Dendritic cell treated with granulocyte-macrophage colony-stimulating factor and Interleukin-4, amounts not matched to agents 40 ng/mL and 50 ng/mL, for 4 days (primary cell): ENCODE measurements around the gene PRKCZ.

ENCODE experiments used
- H3K27ac Mint-ChIP-seq: one replicate; pipeline ENCODE4 v1.8.0; 2022; ENCODE audit warnings: mild to moderate bottlenecking, mixed read lengths
- H3K27me3 Mint-ChIP-seq: one replicate; pipeline ENCODE4 v1.8.0; 2022; ENCODE audit warnings: mild to moderate bottlenecking, mixed read lengths
- H3K36me3 Mint-ChIP-seq: one replicate; pipeline ENCODE4 v1.8.0; 2022; ENCODE audit warnings: low read depth, mixed read lengths
- H3K4me1 Mint-ChIP-seq: one replicate; pipeline ENCODE4 v1.8.0; 2022; ENCODE audit warnings: low read depth, mixed read lengths
- H3K4me3 Mint-ChIP-seq: one replicate; pipeline ENCODE4 v1.8.0; 2022; ENCODE audit warnings: mild to moderate bottlenecking, moderate library complexity, mixed read lengths
- H3K9me3 Mint-ChIP-seq: one replicate; pipeline ENCODE4 v1.8.0; 2022; ENCODE audit warnings: mixed read lengths
- intact Hi-C: fragments of 100-400 bp; cut with micrococcal nuclease; formaldehyde crosslinking; loops from one replicate; pipeline ENCODE4 v1.15.0; 2022

The PRKCZ gene

GRCh38 chr1:2054560-2054959 lies 4.3 kb downstream of the PRKCZ start:
- Mint-ChIP-seq H3K27me3 (peaks cover 37% of the 10 kb centered on the region), H3K4me1 (peaks cover 3% of the 10 kb centered on the region), H3K27ac (no peak overlapping the region), H3K9me3 (no peaks in the 10 kb centered on the region), H3K4me3 (no peak overlapping the region), H3K36me3 (no peaks in the 10 kb centered on the region)
- intact Hi-C loops = no loop called here

GRCh38 chr1:2055911-2056575 lies 5.8 kb downstream of the PRKCZ start:
- H3K27ac Mint-ChIP-seq = no peak overlapping the region
- H3K36me3 Mint-ChIP-seq = no peaks in the 10 kb centered on the region
- H3K9me3 Mint-ChIP-seq = no peaks in the 10 kb centered on the region
- peaks cover 29% of the 10 kb centered on the region for H3K27me3 Mint-ChIP-seq
- intact Hi-C loops = no loop called here
- H3K4me3 Mint-ChIP-seq = no peak overlapping the region
- H3K4me1 Mint-ChIP-seq = no peaks in the 10 kb centered on the region

- Mint-ChIP-seq H3K9me3 (no peaks in the 10 kb centered on the region), H3K27me3 (peaks cover 19% of the 10 kb centered on the region), H3K27ac (no peak overlapping the region), H3K4me3 (no peak overlapping the region), H3K4me1 (no peaks in the 10 kb centered on the region), H3K36me3 (no peaks in the 10 kb centered on the region)
- intact Hi-C loops = no loop called here
Observed at GRCh38 chr1:2056955-2057590, 6.9 kb downstream of the PRKCZ start.

- no peaks in the 10 kb centered on the region for H3K9me3 Mint-ChIP-seq
- H3K36me3 Mint-ChIP-seq = no peaks in the 10 kb centered on the region
- intact Hi-C loops = no loop called here
Observed at GRCh38 chr1:2059290-2059953, 9.2 kb downstream of the PRKCZ start.

GRCh38 chr1:2060072-2060471 lies 9.9 kb downstream of the PRKCZ start:
- H3K4me3 Mint-ChIP-seq = no peak overlapping the region
- H3K27me3 Mint-ChIP-seq = peaks cover 10% of the 10 kb centered on the region
- no peaks in the 10 kb centered on the region for H3K4me1 Mint-ChIP-seq
- intact Hi-C loops = no loop called here
- H3K9me3 Mint-ChIP-seq = no peaks in the 10 kb centered on the region
- no peaks in the 10 kb centered on the region for H3K36me3 Mint-ChIP-seq
- no peak overlapping the region for H3K27ac Mint-ChIP-seq

More at GRCh38 chr1:2059290-2059953, 9.2 kb downstream of the PRKCZ start:
- Mint-ChIP-seq H3K4me3 (no peak overlapping the region), H3K27ac (no peak overlapping the region), H3K4me1 (no peaks in the 10 kb centered on the region), H3K27me3 (peaks cover 10% of the 10 kb centered on the region)

- Mint-ChIP-seq H3K36me3 (no peaks in the 10 kb centered on the region), H3K4me1 (no peaks in the 10 kb centered on the region), H3K9me3 (no peaks in the 10 kb centered on the region), H3K4me3 (no peak overlapping the region), H3K27me3 (peaks cover 10% of the 10 kb centered on the region), H3K27ac (no peak overlapping the region)
- intact Hi-C loops = no loop called here
Observed at GRCh38 chr1:2060535-2060934, 10.3 kb downstream of the PRKCZ start.

GRCh38 chr1:2061065-2061778 lies 11.0 kb downstream of the PRKCZ start:
- Mint-ChIP-seq H3K4me3 (no peak overlapping the region), H3K9me3 (no peaks in the 10 kb centered on the region), H3K27ac (no peak overlapping the region), H3K36me3 (no peaks in the 10 kb centered on the region), H3K27me3 (peaks cover 10% of the 10 kb centered on the region), H3K4me1 (no peaks in the 10 kb centered on the region)
- intact Hi-C loops = no loop called here

- H3K36me3 Mint-ChIP-seq = no peaks in the 10 kb centered on the region
Observed at GRCh38 chr1:2065699-2066098, 15.5 kb downstream of the PRKCZ start.

GRCh38 chr1:2067393-2067792 lies 17.2 kb downstream of the PRKCZ start:
- no peak overlapping the region for H3K4me3 Mint-ChIP-seq
- H3K36me3 Mint-ChIP-seq = no peaks in the 10 kb centered on the region
- H3K9me3 Mint-ChIP-seq = no peaks in the 10 kb centered on the region
- H3K27ac Mint-ChIP-seq = no peak overlapping the region
- peaks cover 11% of the 10 kb centered on the region for H3K27me3 Mint-ChIP-seq
- intact Hi-C loops = no loop called here
- H3K4me1 Mint-ChIP-seq = no peaks in the 10 kb centered on the region

More at GRCh38 chr1:2065699-2066098, 15.5 kb downstream of the PRKCZ start:
- peaks cover 9% of the 10 kb centered on the region for H3K27me3 Mint-ChIP-seq
- H3K9me3 Mint-ChIP-seq = no peaks in the 10 kb centered on the region
- H3K4me3 Mint-ChIP-seq = no peak overlapping the region
- H3K27ac Mint-ChIP-seq = no peak overlapping the region
- intact Hi-C loops = no loop called here
- H3K4me1 Mint-ChIP-seq = no peaks in the 10 kb centered on the region

GRCh38 chr1:2067981-2068380 lies 17.8 kb downstream of the PRKCZ start:
- Mint-ChIP-seq H3K27me3 (peaks cover 10% of the 10 kb centered on the region), H3K27ac (no peak overlapping the region), H3K36me3 (no peaks in the 10 kb centered on the region), H3K9me3 (no peaks in the 10 kb centered on the region), H3K4me3 (no peak overlapping the region), H3K4me1 (no peaks in the 10 kb centered on the region)
- intact Hi-C loops = no loop called here

GRCh38 chr1:2068951-2069350 lies 18.7 kb downstream of the PRKCZ start:
- no peak overlapping the region for H3K4me3 Mint-ChIP-seq
- H3K27ac Mint-ChIP-seq = no peak overlapping the region
- intact Hi-C loops = no loop called here
- no peaks in the 10 kb centered on the region for H3K4me1 Mint-ChIP-seq
- peaks cover 6% of the 10 kb centered on the region for H3K27me3 Mint-ChIP-seq
- no peaks in the 10 kb centered on the region for H3K9me3 Mint-ChIP-seq
- H3K36me3 Mint-ChIP-seq = no peaks in the 10 kb centered on the region

- Mint-ChIP-seq H3K4me1 (no peaks in the 10 kb centered on the region), H3K27me3 (peaks cover 5% of the 10 kb centered on the region), H3K27ac (no peak overlapping the region), H3K9me3 (no peaks in the 10 kb centered on the region), H3K36me3 (no peaks in the 10 kb centered on the region), H3K4me3 (no peak overlapping the region)
- intact Hi-C loops = no loop called here
Observed at GRCh38 chr1:2070016-2070415, 19.8 kb downstream of the PRKCZ start.

- Mint-ChIP-seq H3K27me3 (peaks cover 5% of the 10 kb centered on the region), H3K4me1 (no peaks in the 10 kb centered on the region), H3K27ac (no peak overlapping the region), H3K9me3 (no peaks in the 10 kb centered on the region), H3K36me3 (no peaks in the 10 kb centered on the region), H3K4me3 (no peak overlapping the region)
- intact Hi-C loops = no loop called here
Observed at GRCh38 chr1:2070800-2071530, 20.8 kb downstream of the PRKCZ start.
